ENCODE measurements around the gene MYMK.

MYMK gene

GRCh38 chr9:133521122-133522072 is 3.4 kb downstream of the MYMK start:
- Histone ChIP-seq H3K9ac (ENCODE audit: low read depth, low read length) (no peak overlapping the region), H3K4me3 (ENCODE audit: low read length) (no peak overlapping the region), H3K27me3 (ENCODE audit: insufficient read depth, low read length) (no peaks in the 10 kb centered on the region; the same call in 1 of the 2 replicates)

GRCh38 chr9:133520121-133520835 is 4.5 kb downstream of the MYMK start:
- Histone ChIP-seq H3K27ac (ENCODE audit: low read length) (no peak overlapping the region), H3K9me3 (ENCODE audit: insufficient read depth, low read depth, low read length) (no peaks in the 10 kb centered on the region), H3K4me1 (ENCODE audit: insufficient read depth, low read length) (no peaks in the 10 kb centered on the region), H3K36me3 (ENCODE audit: insufficient read depth, low read depth, low read length) (no peaks in the 10 kb centered on the region), H3K27me3 (ENCODE audit: insufficient read depth, low read length) (no peaks in the 10 kb centered on the region), H3K4me3 (ENCODE audit: low read length) (no peak overlapping the region), H3K9ac (ENCODE audit: low read depth, low read length) (no peak overlapping the region)

More at GRCh38 chr9:133521122-133522072, 3.4 kb downstream of the MYMK start:
- Histone ChIP-seq H3K36me3 (ENCODE audit: insufficient read depth, low read depth, low read length) (no peaks in the 10 kb centered on the region), H3K4me1 (ENCODE audit: insufficient read depth, low read length) (peaks cover 10% of the 10 kb centered on the region; the same call in 1 of the 2 replicates), H3K9me3 (ENCODE audit: insufficient read depth, low read depth, low read length) (no peaks in the 10 kb centered on the region), H3K27ac (ENCODE audit: low read length) (no peak overlapping the region)

GRCh38 chr9:133519693-133520092 is 5.1 kb downstream of the MYMK start:
- H3K4me3 ChIP-seq (ENCODE audit: low read length): no peak overlapping the region
- H3K36me3 ChIP-seq (ENCODE audit: insufficient read depth, low read depth, low read length): no peaks in the 10 kb centered on the region
- no peak overlapping the region for H3K27ac ChIP-seq (ENCODE audit: low read length)
- no peaks in the 10 kb centered on the region for H3K4me1 ChIP-seq (ENCODE audit: insufficient read depth, low read length)
- H3K9me3 ChIP-seq (ENCODE audit: insufficient read depth, low read depth, low read length): no peaks in the 10 kb centered on the region
- no peak overlapping the region for H3K9ac ChIP-seq (ENCODE audit: low read depth, low read length)
- H3K27me3 ChIP-seq (ENCODE audit: insufficient read depth, low read length): no peaks in the 10 kb centered on the region

- no peaks in the 10 kb centered on the region for H3K9me3 ChIP-seq (ENCODE audit: insufficient read depth, low read depth, low read length)
- no peaks in the 10 kb centered on the region for H3K4me1 ChIP-seq (ENCODE audit: insufficient read depth, low read length)
- no peak overlapping the region for H3K4me3 ChIP-seq (ENCODE audit: low read length)
- no peaks in the 10 kb centered on the region for H3K27me3 ChIP-seq (ENCODE audit: insufficient read depth, low read length)
- no peaks in the 10 kb centered on the region for H3K36me3 ChIP-seq (ENCODE audit: insufficient read depth, low read depth, low read length)
- H3K9ac ChIP-seq (ENCODE audit: low read depth, low read length): no peak overlapping the region
- H3K27ac ChIP-seq (ENCODE audit: low read length): no peak overlapping the region
Observed at GRCh38 chr9:133518706-133519449, 5.9 kb downstream of the MYMK start.

GRCh38 chr9:133518200-133518599 is 6.6 kb downstream of the MYMK start:
- Histone ChIP-seq H3K27ac (ENCODE audit: low read length) (no peak overlapping the region), H3K4me3 (ENCODE audit: low read length) (no peak overlapping the region), H3K27me3 (ENCODE audit: insufficient read depth, low read length) (no peaks in the 10 kb centered on the region), H3K4me1 (ENCODE audit: insufficient read depth, low read length) (no peaks in the 10 kb centered on the region), H3K36me3 (ENCODE audit: insufficient read depth, low read depth, low read length) (no peaks in the 10 kb centered on the region), H3K9ac (ENCODE audit: low read depth, low read length) (no peak overlapping the region), H3K9me3 (ENCODE audit: insufficient read depth, low read depth, low read length) (no peaks in the 10 kb centered on the region)

- Histone ChIP-seq H3K4me1 (ENCODE audit: insufficient read depth, low read length) (no peaks in the 10 kb centered on the region), H3K27me3 (ENCODE audit: insufficient read depth, low read length) (no peaks in the 10 kb centered on the region), H3K27ac (ENCODE audit: low read length) (no peak overlapping the region), H3K9me3 (ENCODE audit: insufficient read depth, low read depth, low read length) (no peaks in the 10 kb centered on the region), H3K36me3 (ENCODE audit: insufficient read depth, low read depth, low read length) (no peaks in the 10 kb centered on the region), H3K4me3 (ENCODE audit: low read length) (no peak overlapping the region), H3K9ac (ENCODE audit: low read depth, low read length) (no peak overlapping the region)
Observed at GRCh38 chr9:133517711-133518110, 7.0 kb downstream of the MYMK start.

- no peaks in the 10 kb centered on the region for H3K4me1 ChIP-seq (ENCODE audit: insufficient read depth, low read length)
- H3K9me3 ChIP-seq (ENCODE audit: insufficient read depth, low read depth, low read length): no peaks in the 10 kb centered on the region
- H3K27ac ChIP-seq (ENCODE audit: low read length): no peak overlapping the region
- no peaks in the 10 kb centered on the region for H3K27me3 ChIP-seq (ENCODE audit: insufficient read depth, low read length)
- no peaks in the 10 kb centered on the region for H3K36me3 ChIP-seq (ENCODE audit: insufficient read depth, low read depth, low read length)
- no peak overlapping the region for H3K9ac ChIP-seq (ENCODE audit: low read depth, low read length)
- no peak overlapping the region for H3K4me3 ChIP-seq (ENCODE audit: low read length)
Observed at GRCh38 chr9:133516961-133517350, 7.8 kb downstream of the MYMK start.

- no peak overlapping the region for H3K27ac ChIP-seq (ENCODE audit: low read length)
- no peaks in the 10 kb centered on the region for H3K27me3 ChIP-seq (ENCODE audit: insufficient read depth, low read length)
- no peaks in the 10 kb centered on the region for H3K4me1 ChIP-seq (ENCODE audit: insufficient read depth, low read length)
Observed at GRCh38 chr9:133516256-133516960, 8.4 kb downstream of the MYMK start.

GRCh38 chr9:133515615-133516255 is 9.0 kb downstream of the MYMK start:
- H3K9ac ChIP-seq (ENCODE audit: low read depth, low read length): no peak overlapping the region

More at GRCh38 chr9:133516256-133516960, 8.4 kb downstream of the MYMK start:
- no peaks in the 10 kb centered on the region for H3K36me3 ChIP-seq (ENCODE audit: insufficient read depth, low read depth, low read length)
- H3K9ac ChIP-seq (ENCODE audit: low read depth, low read length): no peak overlapping the region
- H3K4me3 ChIP-seq (ENCODE audit: low read length): no peak overlapping the region
- no peaks in the 10 kb centered on the region for H3K9me3 ChIP-seq (ENCODE audit: insufficient read depth, low read depth, low read length)

GRCh38 chr9:133515240-133515610 is 9.5 kb downstream of the MYMK start:
- H3K9ac ChIP-seq (ENCODE audit: low read depth, low read length): no peak overlapping the region
- no peaks in the 10 kb centered on the region for H3K9me3 ChIP-seq (ENCODE audit: insufficient read depth, low read depth, low read length)
- no peaks in the 10 kb centered on the region for H3K4me1 ChIP-seq (ENCODE audit: insufficient read depth, low read length)
- H3K27me3 ChIP-seq (ENCODE audit: insufficient read depth, low read length): no peaks in the 10 kb centered on the region
- no peak overlapping the region for H3K4me3 ChIP-seq (ENCODE audit: low read length)
- no peaks in the 10 kb centered on the region for H3K36me3 ChIP-seq (ENCODE audit: insufficient read depth, low read depth, low read length)
- H3K27ac ChIP-seq (ENCODE audit: low read length): no peak overlapping the region

More at GRCh38 chr9:133515615-133516255, 9.0 kb downstream of the MYMK start:
- no peaks in the 10 kb centered on the region for H3K4me1 ChIP-seq (ENCODE audit: insufficient read depth, low read length)
- no peaks in the 10 kb centered on the region for H3K36me3 ChIP-seq (ENCODE audit: insufficient read depth, low read depth, low read length)
- no peaks in the 10 kb centered on the region for H3K9me3 ChIP-seq (ENCODE audit: insufficient read depth, low read depth, low read length)
- no peak overlapping the region for H3K4me3 ChIP-seq (ENCODE audit: low read length)
- H3K27me3 ChIP-seq (ENCODE audit: insufficient read depth, low read length): no peaks in the 10 kb centered on the region
- no peak overlapping the region for H3K27ac ChIP-seq (ENCODE audit: low read length)
